IPS DF 6.9 (cell line): ENCODE results near the gene TNN.

Source experiments
- DNase-seq: peaks from one replicate; pipeline ENCODE4 v3.0.0-alpha.2; 2013; ENCODE audit warnings: low read depth, low spot score
- H3K27ac ChIP-seq: one replicate; pipeline ENCODE4 v1.5.1; 2013; ENCODE audit warnings: low read length, control low read depth
- H3K27me3 ChIP-seq: 2 replicates; pipeline ENCODE4 v1.6.1; 2013; ENCODE audit warnings: mild to moderate bottlenecking, low read length; ENCODE audit not compliant: control insufficient read depth, insufficient read depth
- H3K36me3 ChIP-seq: 2 replicates; pipeline ENCODE4 v1.6.1; 2013; ENCODE audit warnings: low read length; ENCODE audit not compliant: control insufficient read depth, insufficient read depth
- H3K4me1 ChIP-seq: 2 replicates; pipeline ENCODE4 v1.6.1; 2013; ENCODE audit warnings: low read length; ENCODE audit not compliant: control insufficient read depth, insufficient read depth
- H3K4me3 ChIP-seq: 2 replicates; pipeline ENCODE4 v1.5.1; 2013; ENCODE audit warnings: mild to moderate bottlenecking, low read length
- H3K9me3 ChIP-seq: 2 replicates; pipeline ENCODE4 v1.6.1; 2013; ENCODE audit warnings: low read length, inconsistent platforms; ENCODE audit not compliant: control insufficient read depth, insufficient read depth
- WGBS: extraction: QIAGEN DNeasy Blood & Tissue Kit; methylation state at CpG from one replicate; pipeline ENCODE4 v1.1.7; 2013; ENCODE audit warnings: mixed read lengths, missing lambda C conversion rate; ENCODE audit not compliant: insufficient read length, insufficient coverage; 5-methylcytosine and 5-hydroxymethylcytosine counted together

TNN gene

GRCh38 chr1:175171036-175171913 is 103.6 kb downstream of the TNN start:
- Histone ChIP-seq H3K27ac (no peak overlapping the region), H3K4me3 (no peak overlapping the region), H3K27me3 (no peaks in the 10 kb centered on the region), H3K9me3 (no peaks in the 10 kb centered on the region), H3K4me1 (no peaks in the 10 kb centered on the region), H3K36me3 (no peaks in the 10 kb centered on the region)
- WGBS = no CpG with 5 or more reads among the region's 9 CpGs
- DNase-seq = no peak

- Histone ChIP-seq H3K4me1 (no peaks in the 10 kb centered on the region), H3K9me3 (no peaks in the 10 kb centered on the region), H3K27me3 (no peaks in the 10 kb centered on the region), H3K27ac (no peak overlapping the region), H3K36me3 (no peaks in the 10 kb centered on the region), H3K4me3 (no peak overlapping the region)
- no peak for DNase-seq
- WGBS = no CpG with 5 or more reads among the region's 3 CpGs
These were observed 104.9 kb downstream of the TNN start for GRCh38 chr1:175172503-175172902.

GRCh38 chr1:175173531-175173930 is 105.9 kb downstream of the TNN start:
- no CpG with 5 or more reads among the region's 7 CpGs for WGBS
- DNase-seq = no peak
- no peaks in the 10 kb centered on the region for H3K36me3 ChIP-seq

GRCh38 chr1:175174309-175175102 is 106.9 kb downstream of the TNN start:
- H3K4me1 ChIP-seq = no peaks in the 10 kb centered on the region

More at GRCh38 chr1:175173531-175173930, 105.9 kb downstream of the TNN start:
- Histone ChIP-seq H3K4me3 (no peak overlapping the region), H3K9me3 (no peaks in the 10 kb centered on the region), H3K4me1 (no peaks in the 10 kb centered on the region), H3K27me3 (no peaks in the 10 kb centered on the region), H3K27ac (no peak overlapping the region)

GRCh38 chr1:175176246-175176645 is 108.6 kb downstream of the TNN start:
- no peaks in the 10 kb centered on the region for H3K36me3 ChIP-seq
- no peak overlapping the region for H3K27ac ChIP-seq
- WGBS = no CpG with 5 or more reads among the region's 1 CpG
- no peaks in the 10 kb centered on the region for H3K27me3 ChIP-seq
- H3K9me3 ChIP-seq = no peaks in the 10 kb centered on the region
- no peak for DNase-seq
- no peaks in the 10 kb centered on the region for H3K4me1 ChIP-seq
- no peak overlapping the region for H3K4me3 ChIP-seq

More at GRCh38 chr1:175174309-175175102, 106.9 kb downstream of the TNN start:
- Histone ChIP-seq H3K9me3 (no peaks in the 10 kb centered on the region), H3K27ac (no peak overlapping the region), H3K27me3 (no peaks in the 10 kb centered on the region), H3K4me3 (no peak overlapping the region), H3K36me3 (no peaks in the 10 kb centered on the region)
- no peak for DNase-seq
- no CpG with 5 or more reads among the region's 5 CpGs for WGBS

- WGBS = no CpG with 5 or more reads among the region's 1 CpG
- H3K36me3 ChIP-seq = no peaks in the 10 kb centered on the region
- DNase-seq = no peak
- no peak overlapping the region for H3K27ac ChIP-seq
- H3K4me1 ChIP-seq = no peaks in the 10 kb centered on the region
- H3K9me3 ChIP-seq = no peaks in the 10 kb centered on the region
- H3K4me3 ChIP-seq = no peak overlapping the region
- no peaks in the 10 kb centered on the region for H3K27me3 ChIP-seq
These were observed 110.4 kb downstream of the TNN start for GRCh38 chr1:175178056-175178455.

- Histone ChIP-seq H3K36me3 (no peaks in the 10 kb centered on the region), H3K9me3 (no peaks in the 10 kb centered on the region), H3K27me3 (no peaks in the 10 kb centered on the region), H3K27ac (no peak overlapping the region), H3K4me1 (no peaks in the 10 kb centered on the region), H3K4me3 (no peak overlapping the region)
- DNase-seq = no peak
- no CpG with 5 or more reads among the region's 3 CpGs for WGBS
These were observed 110.8 kb downstream of the TNN start for GRCh38 chr1:175178456-175178855.

- Histone ChIP-seq H3K27ac (no peak overlapping the region), H3K36me3 (no peaks in the 10 kb centered on the region), H3K4me3 (no peak overlapping the region), H3K27me3 (no peaks in the 10 kb centered on the region), H3K4me1 (no peaks in the 10 kb centered on the region), H3K9me3 (no peaks in the 10 kb centered on the region)
- no CpG with 5 or more reads among the region's 2 CpGs for WGBS
- DNase-seq = no peak
These were observed 112.4 kb downstream of the TNN start for GRCh38 chr1:175179837-175180590.

GRCh38 chr1:175182201-175182746 is 114.6 kb downstream of the TNN start:
- H3K4me3 ChIP-seq = no peak overlapping the region
- no peaks in the 10 kb centered on the region for H3K27me3 ChIP-seq
- no CpG with 5 or more reads among the region's 4 CpGs for WGBS
- H3K9me3 ChIP-seq = no peaks in the 10 kb centered on the region
- H3K36me3 ChIP-seq = no peaks in the 10 kb centered on the region
- no peak for DNase-seq
- no peak overlapping the region for H3K27ac ChIP-seq
- no peaks in the 10 kb centered on the region for H3K4me1 ChIP-seq

- Histone ChIP-seq H3K4me3 (no peak overlapping the region), H3K4me1 (no peaks in the 10 kb centered on the region), H3K27ac (no peak overlapping the region), H3K27me3 (no peaks in the 10 kb centered on the region), H3K36me3 (no peaks in the 10 kb centered on the region), H3K9me3 (no peaks in the 10 kb centered on the region)
- DNase-seq = no peak
- no CpG with 5 or more reads among the region's 5 CpGs for WGBS
These were observed 116.0 kb downstream of the TNN start for GRCh38 chr1:175183586-175183985.
